Cardiac fibroblast (primary cell): Measurements from ENCODE around the gene SRPK2.

ENCODE experiments used
- DNase-seq, 2 donors: peaks; one replicate each; pipeline versions ENCODE4 v3.0.0 to v3.0.0-alpha.2; 2010; ENCODE audit warnings: low read depth in 2 of 2
- H3K4me3 ChIP-seq, 2 donors: replicated peaks in 1 of 2; 1 replicate in 1 of 2; 2 replicates in 1 of 2; pipeline ENCODE4 v1.5.1; 2011; ENCODE audit warnings: low read depth in 2 of 2, low read length in 2 of 2, mild to moderate bottlenecking in 2 of 2, moderate library complexity in 1 of 2
- TF ChIP-seq, protein P1 (sequence below): IDR thresholded peaks from one replicate; pipeline ENCODE4 v1.5.1; 2011; ENCODE audit warnings: low read depth, mild to moderate bottlenecking, low read length, inconsistent platforms

SRPK2 gene

DNA sequence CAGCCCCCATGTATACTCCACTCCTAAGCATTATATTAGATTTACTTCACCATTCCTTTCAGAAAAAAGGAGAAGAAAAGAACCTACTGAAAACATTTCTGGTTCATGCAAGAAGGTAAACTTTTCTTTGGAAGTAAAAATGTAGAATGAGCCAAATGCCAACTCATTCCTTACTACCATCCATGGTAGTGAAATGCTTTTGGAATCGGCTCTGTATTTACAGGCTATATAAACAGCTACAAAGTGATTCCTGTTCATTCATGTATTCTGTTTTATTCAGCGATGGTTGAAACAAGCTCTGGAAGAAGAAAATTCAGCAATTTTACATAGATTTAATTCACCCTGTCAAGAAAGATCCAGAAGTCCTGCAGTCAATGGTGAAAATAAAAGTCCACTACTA is 283.1 kb downstream of the SRPK2 start:
- H3K4me3 ChIP-seq, result no peak overlapping the region
- TF ChIP-seq, protein P1, sequence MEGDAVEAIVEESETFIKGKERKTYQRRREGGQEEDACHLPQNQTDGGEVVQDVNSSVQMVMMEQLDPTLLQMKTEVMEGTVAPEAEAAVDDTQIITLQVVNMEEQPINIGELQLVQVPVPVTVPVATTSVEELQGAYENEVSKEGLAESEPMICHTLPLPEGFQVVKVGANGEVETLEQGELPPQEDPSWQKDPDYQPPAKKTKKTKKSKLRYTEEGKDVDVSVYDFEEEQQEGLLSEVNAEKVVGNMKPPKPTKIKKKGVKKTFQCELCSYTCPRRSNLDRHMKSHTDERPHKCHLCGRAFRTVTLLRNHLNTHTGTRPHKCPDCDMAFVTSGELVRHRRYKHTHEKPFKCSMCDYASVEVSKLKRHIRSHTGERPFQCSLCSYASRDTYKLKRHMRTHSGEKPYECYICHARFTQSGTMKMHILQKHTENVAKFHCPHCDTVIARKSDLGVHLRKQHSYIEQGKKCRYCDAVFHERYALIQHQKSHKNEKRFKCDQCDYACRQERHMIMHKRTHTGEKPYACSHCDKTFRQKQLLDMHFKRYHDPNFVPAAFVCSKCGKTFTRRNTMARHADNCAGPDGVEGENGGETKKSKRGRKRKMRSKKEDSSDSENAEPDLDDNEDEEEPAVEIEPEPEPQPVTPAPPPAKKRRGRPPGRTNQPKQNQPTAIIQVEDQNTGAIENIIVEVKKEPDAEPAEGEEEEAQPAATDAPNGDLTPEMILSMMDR, result no peak
- DNase-seq, result no peak

DNA sequence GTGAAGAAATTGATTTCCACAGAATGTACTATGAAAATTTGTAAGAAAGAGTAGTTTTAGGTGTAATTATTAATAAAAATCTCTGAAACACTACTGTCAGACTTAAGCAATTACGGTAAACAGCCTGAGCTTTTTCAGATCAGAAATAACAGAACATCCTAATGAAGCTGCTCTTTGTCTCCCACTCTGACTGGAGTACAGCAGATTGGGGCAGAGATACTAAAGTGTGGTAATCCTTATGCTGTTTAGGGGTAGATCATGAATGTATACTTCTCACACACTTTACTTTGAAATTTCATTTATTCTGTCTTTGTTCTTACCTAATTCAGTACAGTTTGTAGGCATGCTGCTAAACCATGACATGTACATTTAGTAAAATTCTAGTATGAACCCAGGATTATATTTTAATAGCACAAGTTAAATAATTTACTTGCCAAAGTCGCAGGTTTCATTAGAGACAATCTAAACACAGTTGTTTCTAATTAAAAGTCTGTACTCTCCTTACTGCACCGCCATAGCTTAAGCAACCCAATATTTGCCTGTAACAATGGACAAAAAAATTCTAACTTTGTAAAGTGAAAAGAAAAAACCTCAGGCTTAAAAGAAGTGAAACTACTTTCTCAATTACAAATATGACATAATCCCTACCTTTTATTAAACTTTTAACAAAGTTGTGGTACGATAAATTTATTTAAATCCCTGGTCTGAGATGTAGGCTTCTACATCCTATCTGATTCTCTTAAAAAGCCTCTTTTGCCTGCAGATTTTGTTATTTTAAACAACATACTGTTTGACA is 286.0 kb downstream of the SRPK2 start:
- TF ChIP-seq, protein P1, result no peak
- H3K4me3 ChIP-seq, result no peak overlapping the region
- no peak for DNase-seq

DNA sequence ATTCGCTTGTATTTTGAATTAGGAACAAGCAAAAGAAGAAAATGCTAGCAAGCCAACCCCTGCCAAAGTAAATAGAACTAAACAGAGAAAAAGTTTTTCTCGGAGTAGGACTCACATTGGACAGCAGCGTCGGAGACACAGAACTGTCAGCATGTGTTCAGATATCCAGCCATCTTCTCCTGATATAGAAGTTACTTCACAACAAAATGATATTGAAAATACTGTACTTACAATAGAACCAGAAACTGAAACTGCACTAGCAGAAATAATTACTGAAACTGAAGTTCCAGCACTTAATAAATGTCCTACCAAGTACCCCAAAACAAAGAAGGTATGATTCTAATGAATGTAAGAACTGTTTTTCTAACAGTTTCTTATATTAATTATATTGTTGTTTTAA is 286.9 kb downstream of the SRPK2 start:
- TF ChIP-seq, protein P1, result no peak
- H3K4me3 ChIP-seq, result no peak overlapping the region
- DNase-seq, result peak in 1 of 2 donors; percentile 28

DNA sequence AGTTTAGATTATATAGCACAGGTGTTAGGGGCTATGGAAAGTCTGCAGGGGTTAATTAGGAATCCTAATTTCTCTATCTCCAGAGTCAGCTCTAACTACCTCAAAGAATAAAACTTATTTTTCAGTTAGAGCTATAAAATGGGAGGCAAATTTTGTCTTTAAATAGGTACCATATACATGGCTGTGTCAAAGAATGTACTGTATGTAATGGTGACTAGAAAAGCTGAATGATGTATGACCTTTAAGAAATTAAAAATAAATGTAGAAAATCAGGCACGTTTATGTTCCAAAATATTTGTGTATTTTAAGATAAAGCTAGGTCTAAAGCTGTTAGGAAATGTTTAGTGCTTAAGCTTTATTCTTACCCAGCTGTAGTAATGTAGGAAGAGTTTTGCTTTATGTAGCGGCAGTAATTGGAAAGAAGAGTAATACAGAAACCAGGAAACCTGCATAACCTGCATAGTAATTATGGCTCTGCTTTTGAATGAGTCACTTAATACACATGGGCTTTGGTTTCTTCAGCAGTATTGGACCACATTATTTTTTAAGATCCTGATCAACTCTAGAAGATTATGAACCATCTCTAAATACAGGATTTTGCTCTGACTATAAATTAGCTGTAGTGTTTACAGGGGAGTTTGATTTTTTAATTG is 289.7 kb downstream of the SRPK2 start:
- TF ChIP-seq, protein P1, result no peak

DNA sequence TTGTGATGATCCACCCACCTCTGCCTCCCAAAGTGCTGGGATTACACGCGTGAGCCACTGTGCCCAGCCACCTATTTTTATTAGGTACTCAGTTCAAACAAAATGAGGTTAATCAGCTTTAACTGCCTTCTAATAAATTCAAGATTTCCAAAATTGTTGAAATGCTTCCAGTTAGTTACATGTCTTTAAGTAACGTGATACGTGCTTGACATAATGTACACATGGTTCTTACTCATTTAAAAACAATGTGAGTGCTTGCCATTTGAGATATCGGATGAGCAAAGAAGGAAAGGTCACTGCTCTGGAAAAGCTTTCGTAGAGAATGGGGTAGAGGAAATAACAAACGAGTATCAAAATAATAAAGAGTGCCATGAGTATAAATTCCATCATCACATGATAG is 291.1 kb downstream of the SRPK2 start:
- peak; percentile 90 to 91 for DNase-seq
- TF ChIP-seq, protein P1, result no peak
- no peak overlapping the region for H3K4me3 ChIP-seq

More for the DNA sequence above, 289.7 kb downstream of the SRPK2 start:
- peak in 1 of 2 donors; percentile 38 for DNase-seq
- H3K4me3 ChIP-seq, result no peak overlapping the region

DNA sequence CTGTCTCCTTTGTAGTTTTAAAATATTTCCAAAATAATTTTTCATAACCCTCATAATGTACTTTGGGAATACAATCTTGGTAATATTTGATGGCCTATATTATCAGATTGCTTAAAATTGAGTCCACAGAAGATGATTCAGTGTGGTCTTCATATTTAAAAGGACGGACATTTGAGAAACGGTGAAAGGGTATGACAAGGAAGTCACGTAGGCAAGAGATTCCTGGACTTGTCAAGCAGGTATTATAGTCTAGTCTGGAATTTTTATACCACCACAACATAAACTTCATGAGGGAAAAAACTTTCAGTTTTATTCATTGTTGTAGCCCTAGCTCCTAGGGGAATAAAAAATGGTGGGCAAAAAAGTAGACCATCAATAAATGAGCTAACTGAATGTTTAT is 292.4 kb downstream of the SRPK2 start:
- TF ChIP-seq, protein P1, result no peak
- DNase-seq, result no peak
- H3K4me3 ChIP-seq, result no peak overlapping the region
